HepG2 (cell line): ENCODE data around the gene TMBIM1. TPM values are rescaled to one million over a fixed set of nuclear protein-coding genes. Genes with fewer than 3 reads are reported as not detected.

Experiments
- ATAC-seq: fragments of 200-7000 bp; cut with Tn5 transposase; 3 replicates; pipeline ENCODE4 v1.9.1; 2020; ENCODE audit warnings: mild to moderate bottlenecking, moderate library complexity
- BruUV-seq: library from RNA; stranded (reverse); fragments of 400-500 nt; replicated peaks from 2 replicates; lab custom pipeline; 2021; lab: Mats Ljungman, UMichigan
- CTCF ChIA-PET: fragments of 300-600 bp; formaldehyde crosslinking; extraction: SDS; loops from one replicate; lab custom pipeline; 2021; ENCODE audit warnings: low total read pairs, inconsistent platforms, low intra/inter-chr PET ratio; lab: Yijun Ruan, JAX
- POLR2A ChIA-PET: fragments of 350-600 bp; sonication (Branson Sonifier 250); formaldehyde crosslinking; loops from one replicate; lab custom pipeline; 2020; ENCODE audit warnings: antibody characterized with exemption, inconsistent platforms; lab: Yijun Ruan, JAX
- DNase-seq: peaks from one replicate; pipeline ENCODE4 v3.0.0-alpha.2; 2015; ENCODE audit warnings: low spot score
- FAIRE-seq: peaks from 3 replicates; lab custom pipeline; 2011; peaks lifted over from hg19 to GRCh38; lab: Jason Lieb, UNC
- H2AFZ ChIP-seq: one replicate; pipeline ENCODE4 v1.6.1; 2011; ENCODE audit warnings: low read length, inconsistent platforms
- H3K27ac ChIP-seq: fragments of 300-600 bp; 3 replicates; pipeline ENCODE4 v1.8.0; 2011; ENCODE audit warnings: mixed run types, mild to moderate bottlenecking, mixed read lengths, low read length, inconsistent platforms; ENCODE audit not compliant: insufficient read depth; ENCODE audit errors: extremely low read length
- H3K27me3 ChIP-seq, 2 experiments: fragments of 200-600 bp in 1 of 2; 2 replicates in 1 of 2; 3 replicates in 1 of 2; pipeline versions ENCODE4 v1.6.0 to v1.8.0; 2011; ENCODE audit warnings: low read length in 2 of 2, mild to moderate bottlenecking in 2 of 2, moderate library complexity in 2 of 2, inconsistent platforms in 1 of 2; ENCODE audit not compliant: insufficient read depth in 2 of 2, control insufficient read depth in 1 of 2
- H3K36me3 ChIP-seq, 2 experiments: fragments of 200-600 bp in 1 of 2; replicated peaks in 1 of 2; 2 replicates in 1 of 2; 3 replicates in 1 of 2; pipeline versions ENCODE4 v1.5.1 to v1.8.0; 2011; ENCODE audit warnings: low read length in 2 of 2, inconsistent platforms in 1 of 2; ENCODE audit not compliant: insufficient read depth in 2 of 2, control insufficient read depth in 1 of 2
- H3K4me1 ChIP-seq: 2 replicates; pipeline ENCODE4 v1.5.1; 2012; ENCODE audit warnings: low read length, inconsistent platforms; ENCODE audit not compliant: insufficient read depth
- H3K4me2 ChIP-seq: 2 replicates; pipeline ENCODE4 v1.6.0; 2011; ENCODE audit warnings: low read depth, low read length, inconsistent platforms
- H3K4me3 ChIP-seq, 3 experiments: fragments of 200-600 bp in 1 of 3; sonication (generic), shearing (Covaris generic) in 1 of 3; replicated peaks in 1 of 3; 2 replicates each; pipeline ENCODE4 v1.5.1; 2011 to 2016; ENCODE audit warnings: low read length in 3 of 3, inconsistent platforms in 2 of 3, low read depth in 2 of 3, mild to moderate bottlenecking in 2 of 3, control low read depth in 1 of 3, mixed read lengths in 1 of 3; ENCODE audit not compliant: insufficient read depth in 1 of 3
- H3K79me2 ChIP-seq: one replicate; pipeline ENCODE4 v1.6.1; 2011; ENCODE audit warnings: low read length, inconsistent platforms; ENCODE audit not compliant: insufficient read depth
- H3K9ac ChIP-seq: 2 replicates; pipeline ENCODE4 v1.6.0; 2011; ENCODE audit warnings: mild to moderate bottlenecking, low read depth, low read length, inconsistent platforms; ENCODE audit not compliant: insufficient read depth
- H3K9me3 ChIP-seq: 2 replicates; pipeline ENCODE4 v1.5.1; 2012; ENCODE audit warnings: mild to moderate bottlenecking, low read length
- H4K20me1 ChIP-seq: 2 replicates; pipeline ENCODE4 v1.6.0; 2011; ENCODE audit warnings: inconsistent platforms, mild to moderate bottlenecking, low read length, moderate library complexity; ENCODE audit not compliant: insufficient read depth
- CEBPB ChIP-seq: IDR thresholded peaks from 2 replicates; pipeline ENCODE4 v1.6.1; 2011; ENCODE audit warnings: low read depth, low read length, improper control_type of control experiment, borderline replicate concordance
- CEBPG ChIP-seq: IDR thresholded peaks from 2 replicates; pipeline ENCODE4 v1.6.1; 2016
- DPF2 ChIP-seq: sonication (generic); formaldehyde crosslinking; IDR thresholded peaks from 2 replicates; pipeline ENCODE4 v1.4.0; 2020; ENCODE audit warnings: mild to moderate bottlenecking, low read depth, missing genetic modification reagents, borderline replicate concordance
- GATAD2A ChIP-seq: IDR thresholded peaks from 2 replicates; pipeline ENCODE4 v1.6.1; 2016
- HDAC2 ChIP-seq: sonication (generic); formaldehyde crosslinking; IDR thresholded peaks from 2 replicates; pipeline ENCODE4 v1.4.0; 2020; ENCODE audit warnings: missing genetic modification reagents
- HES4 ChIP-seq: sonication (generic); formaldehyde crosslinking; IDR thresholded peaks from 2 replicates; pipeline ENCODE4 v1.9.0; 2021; ENCODE audit warnings: mild to moderate bottlenecking, missing genetic modification reagents, borderline replicate concordance
- HNF4A ChIP-seq: sonication (generic); formaldehyde crosslinking; IDR thresholded peaks from 2 replicates; pipeline ENCODE4 v1.4.0; 2020; ENCODE audit warnings: missing genetic modification reagents
- ISL2 ChIP-seq: sonication (generic); formaldehyde crosslinking; IDR thresholded peaks from 2 replicates; pipeline ENCODE4 v1.5.0; 2020; ENCODE audit warnings: missing genetic modification reagents
- MYC ChIP-seq: sonication (generic); formaldehyde crosslinking; IDR thresholded peaks from 2 replicates; pipeline ENCODE4 v1.9.0; 2021; ENCODE audit warnings: missing genetic modification reagents, borderline replicate concordance
- PHF21A ChIP-seq: sonication (generic); formaldehyde crosslinking; IDR thresholded peaks from 2 replicates; pipeline ENCODE4 v1.5.0; 2020; ENCODE audit warnings: mild to moderate bottlenecking, missing genetic modification reagents
- RBFOX2 ChIP-seq: fragments of 200-400 bp; formaldehyde crosslinking; IDR thresholded peaks from 2 replicates; pipeline ENCODE4 v1.6.1; 2017; ENCODE audit warnings: low read depth, mild to moderate bottlenecking, low read length
- ZFX ChIP-seq: sonication (generic); formaldehyde crosslinking; IDR thresholded peaks from 2 replicates; pipeline ENCODE4 v1.4.0; 2020; ENCODE audit warnings: mild to moderate bottlenecking, low read depth, missing genetic modification reagents, moderate library complexity
- ZNF20 ChIP-seq: sonication (generic); formaldehyde crosslinking; IDR thresholded peaks from 2 replicates; pipeline ENCODE4 v1.4.0; 2020; ENCODE audit warnings: mild to moderate bottlenecking, moderate library complexity, missing genetic modification reagents
- ZNF264 ChIP-seq: sonication (generic); formaldehyde crosslinking; IDR thresholded peaks from 2 replicates; pipeline ENCODE4 v1.4.0; 2020; ENCODE audit warnings: missing genetic modification reagents
- WGBS: methylation state at CpG from one replicate; pipeline ENCODE4 v1.1.6; 2017; ENCODE audit warnings: low lambda C conversion rate; 5-methylcytosine and 5-hydroxymethylcytosine counted together
- in situ Hi-C: cut with HindIII; loops from 2 replicates; pipeline ENCODE4 v1.10.0; 2017; ENCODE audit warnings: low pct_unique_long_range_greater_than_20kb; ENCODE audit not compliant: extremely low pct_ligation_motif_present
- intact Hi-C: fragments of 100-400 bp; cut with micrococcal nuclease; formaldehyde crosslinking; loops from one replicate; pipeline ENCODE4 v1.10.0; 2022; ENCODE audit not compliant: unreplicated experiment
- polyA plus RNA-seq, 8 experiments: library from polyadenylated mRNA; depleted of rRNA in 3 of 8; stranded (reverse) in 7 of 8; unstranded in 1 of 8; fragments of >200 nt; fragmentation: Illumina TruSeq in 4 of 8; extraction: Trizol in 4 of 8; gene quantifications; 2 replicates each; pipeline versions ENCODE4 v1.2.1 to v1.2.3, GENCODE V29; 2011 to 2016; ENCODE audit warnings: low read depth in 4 of 8, missing spikeins in 1 of 8, mixed read lengths in 1 of 8; ENCODE audit not compliant: insufficient read depth in 1 of 8
- total RNA-seq, 5 experiments: library from RNA; depleted of rRNA; stranded (reverse); fragments of >200 nt; fragmentation: Illumina TruSeq; extraction: Trizol; gene quantifications; 2 replicates each; pipeline ENCODE4 v1.2.3, GENCODE V29; 2016; ENCODE audit warnings: low read depth in 1 of 5
- TF ChIP-seq, protein P1 (sequence below): sonication (generic); formaldehyde crosslinking; IDR thresholded peaks from 2 replicates; pipeline ENCODE4 v1.4.0; 2020; ENCODE audit warnings: mild to moderate bottlenecking, missing genetic modification reagents

The TMBIM1 gene
- total and polyA plus RNA-seq, 2 of the 13 experiments (the other 11 are each of a cell fraction or from before 2014, with no cell fraction given), result 127 to 139 TPM

- TF ChIP-seq, protein P1, sequence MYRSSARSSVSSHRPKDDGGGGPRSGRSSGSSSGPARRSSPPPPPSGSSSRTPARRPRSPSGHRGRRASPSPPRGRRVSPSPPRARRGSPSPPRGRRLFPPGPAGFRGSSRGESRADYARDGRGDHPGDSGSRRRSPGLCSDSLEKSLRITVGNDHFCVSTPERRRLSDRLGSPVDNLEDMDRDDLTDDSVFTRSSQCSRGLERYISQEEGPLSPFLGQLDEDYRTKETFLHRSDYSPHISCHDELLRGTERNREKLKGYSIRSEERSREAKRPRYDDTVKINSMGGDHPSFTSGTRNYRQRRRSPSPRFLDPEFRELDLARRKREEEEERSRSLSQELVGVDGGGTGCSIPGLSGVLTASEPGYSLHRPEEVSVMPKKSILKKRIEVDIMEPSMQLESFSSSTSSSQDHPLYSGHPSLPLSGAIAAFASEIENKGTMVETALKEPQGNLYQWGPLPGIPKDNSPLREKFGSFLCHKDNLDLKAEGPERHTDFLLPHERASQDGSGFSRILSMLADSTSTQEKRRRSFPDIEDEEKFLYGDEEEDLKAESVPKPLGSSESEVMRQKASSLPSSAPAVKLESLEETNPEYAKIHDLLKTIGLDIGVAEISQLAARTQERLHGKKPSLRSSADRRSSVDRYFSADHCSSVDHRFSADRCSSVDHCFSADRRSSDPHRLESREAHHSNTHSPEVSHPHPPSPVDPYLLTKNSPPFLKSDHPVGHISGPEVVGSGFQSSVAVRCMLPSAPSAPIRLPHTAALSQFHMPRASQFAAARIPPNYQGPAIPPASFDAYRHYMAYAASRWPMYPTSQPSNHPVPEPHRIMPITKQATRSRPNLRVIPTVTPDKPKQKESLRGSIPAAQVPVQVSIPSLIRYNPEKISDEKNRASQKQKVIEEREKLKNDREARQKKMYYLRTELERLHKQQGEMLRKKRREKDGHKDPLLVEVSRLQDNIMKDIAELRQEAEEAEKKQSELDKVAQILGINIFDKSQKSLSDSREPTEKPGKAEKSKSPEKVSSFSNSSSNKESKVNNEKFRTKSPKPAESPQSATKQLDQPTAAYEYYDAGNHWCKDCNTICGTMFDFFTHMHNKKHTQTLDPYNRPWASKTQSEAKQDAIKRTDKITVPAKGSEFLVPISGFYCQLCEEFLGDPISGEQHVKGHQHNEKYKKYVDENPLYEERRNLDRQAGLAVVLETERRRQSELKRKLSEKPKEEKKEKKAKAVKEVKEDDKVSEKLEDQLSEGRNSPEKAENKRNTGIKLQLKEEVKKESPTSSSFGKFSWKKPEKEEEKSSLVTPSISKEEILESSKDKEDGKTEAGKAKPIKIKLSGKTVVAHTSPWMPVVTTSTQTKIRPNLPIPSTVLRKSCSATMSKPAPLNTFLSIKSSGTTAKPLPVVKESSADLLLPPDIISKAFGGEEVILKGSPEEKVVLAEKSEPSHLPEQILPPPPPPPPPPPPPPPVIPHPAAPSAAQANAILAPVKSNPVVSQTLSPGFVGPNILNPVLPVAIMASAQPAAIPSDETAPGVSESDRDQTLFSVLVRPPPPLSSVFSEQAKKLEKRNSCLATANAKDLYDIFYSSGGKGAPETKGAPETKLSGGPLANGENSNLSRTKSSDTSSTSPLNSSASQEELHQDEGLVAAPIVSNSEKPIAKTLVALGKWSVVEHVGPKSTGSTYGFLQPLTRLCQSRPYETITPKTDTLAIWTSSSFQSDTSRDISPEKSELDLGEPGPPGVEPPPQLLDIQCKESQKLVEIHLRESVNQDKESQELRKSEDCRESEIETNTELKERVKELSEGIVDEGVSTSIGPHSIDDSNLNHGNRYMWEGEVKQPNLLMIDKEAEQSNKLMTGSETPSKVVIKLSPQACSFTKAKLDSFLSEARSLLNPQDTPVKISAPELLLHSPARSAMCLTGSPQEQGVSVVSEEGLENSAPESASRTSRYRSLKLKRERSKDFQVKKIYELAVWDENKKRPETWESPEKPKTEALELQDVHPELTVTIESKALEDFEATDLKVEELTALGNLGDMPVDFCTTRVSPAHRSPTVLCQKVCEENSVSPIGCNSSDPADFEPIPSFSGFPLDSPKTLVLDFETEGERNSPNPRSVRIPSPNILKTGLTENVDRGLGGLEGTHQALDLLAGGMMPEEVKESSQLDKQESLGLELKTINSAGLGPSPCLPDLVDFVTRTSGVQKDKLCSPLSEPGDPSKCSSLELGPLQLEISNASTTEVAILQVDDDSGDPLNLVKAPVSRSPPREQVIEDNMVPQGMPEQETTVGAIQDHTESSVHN, result 0 out of 2 replicates have a peak, but pooled peaks have one; percentile 14
These were observed 26.7 kb downstream of the TMBIM1 start (continued) for GRCh38 chr2:218265626-218266025.

GRCh38 chr2:218264773-218265561 is 27.3 kb downstream of the TMBIM1 start:
- no peak overlapping the region for H2AFZ ChIP-seq
- intact Hi-C loops, result no loop called here
- no peaks in the 10 kb centered on the region for H4K20me1 ChIP-seq
- H3K4me1 ChIP-seq, result peaks cover 71% of the 10 kb centered on the region
- POLR2A ChIA-PET, result interaction anchor here (0.8 kb wide), 1 partner anchor 26 kb away, joined by 3 read pairs; no protein-coding TSS in a partner anchor
- H3K27me3 ChIP-seq, result no peaks in the 10 kb centered on the region; a peak in 1 of 5 replicates
- peak; percentile 75 for DNase-seq
- no TSS peak for BruUV-seq
- H3K9ac ChIP-seq, result peak overlapping the region; percentile 27
- in situ Hi-C loops, result no loop called here
- peak overlapping the region; percentile 52 for H3K4me2 ChIP-seq
- WGBS, result 55% methylated on average over 10 of the region's 22 CpGs
- peaks cover 6% of the 10 kb centered on the region for H3K79me2 ChIP-seq
- peak overlapping the region in 1 of 3 experiments; percentile 22; a peak in 2 of 6 replicates for H3K4me3 ChIP-seq
- H3K9me3 ChIP-seq, result no peaks in the 10 kb centered on the region
- peak; percentile 62 for ATAC-seq
- CTCF ChIA-PET, result no interaction called here
- H3K36me3 ChIP-seq, result peaks cover 19 to 40% of the 10 kb centered on the region in 2 experiments
- FAIRE-seq, result peak; percentile 80
- peak overlapping the region; percentile 56 for H3K27ac ChIP-seq
- TF ChIP-seq HNF4A (CRISPR knock-in tag) (peak; percentile 96), GATAD2A (CRISPR knock-in tag) (peak; percentile 71), CEBPB (peak; percentile 35; the same call in 1 of the 2 replicates), CEBPG (CRISPR knock-in tag) (peak; percentile 32; the same call in 1 of the 2 replicates), DPF2 (CRISPR knock-in tag) (0 out of 2 replicates have a peak, but pooled peaks have one; percentile 19), ZNF264 (CRISPR knock-in tag) (peak; percentile 83; the same call in 1 of the 2 replicates), PHF21A (CRISPR knock-in tag) (peak; percentile 57; the same call in 1 of the 2 replicates), MYC (CRISPR knock-in tag) (peak; percentile 25; the same call in 1 of the 2 replicates), HDAC2 (CRISPR knock-in tag) (peak; percentile 36; the same call in 1 of the 2 replicates), ZFX (CRISPR knock-in tag) (peak; percentile 21; the same call in 1 of the 2 replicates), HES4 (CRISPR knock-in tag) (0 out of 2 replicates have a peak, but pooled peaks have one; percentile 40), ZNF20 (no peak), RBFOX2 (peak; percentile 63), ISL2 (peak; percentile 54; the same call in 1 of the 2 replicates)
